ENCODE data around the gene BNC2.

The BNC2 gene

GRCh38 chr9:16387382-16387781 lies 483.1 kb downstream of the BNC2 start:
- no peak for DNase-seq

DNA sequence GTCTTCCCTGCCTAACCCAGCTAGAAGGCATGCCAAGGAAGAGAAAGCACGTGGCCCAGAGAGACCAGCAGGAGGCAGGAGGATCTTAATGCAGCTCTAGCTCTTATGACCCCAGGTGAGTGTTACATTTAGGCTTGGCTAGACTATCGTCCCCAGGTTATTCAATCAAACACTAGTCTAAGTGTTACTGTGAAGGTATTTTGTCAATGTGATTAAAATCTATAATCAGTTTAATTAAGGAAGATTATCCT lies 483.7 kb downstream of the BNC2 start:
- DNase-seq = no peak

- DNase-seq = no peak
Measured at GRCh38 chr9:16386007-16386826, 484.3 kb downstream of the BNC2 start.

DNA sequence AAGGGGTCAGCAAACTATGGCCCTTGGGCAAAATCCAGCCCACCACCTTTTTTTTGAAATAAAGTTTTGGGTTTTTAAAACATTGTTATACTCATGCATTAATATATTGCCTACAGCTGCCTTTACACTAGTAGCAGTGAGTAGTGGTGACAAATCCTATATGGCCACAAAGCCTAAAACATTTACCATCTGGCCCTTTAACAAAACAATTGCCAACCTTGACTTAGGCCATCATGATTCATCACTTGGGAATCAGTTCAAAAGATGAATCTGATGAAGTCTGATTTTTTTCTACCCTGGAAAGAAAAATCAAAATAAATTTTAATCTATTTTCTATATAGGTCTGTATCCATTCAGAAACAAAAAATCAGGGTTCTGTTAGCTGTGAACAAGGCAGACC lies 484.9 kb downstream of the BNC2 start:
- no peak for DNase-seq

DNA sequence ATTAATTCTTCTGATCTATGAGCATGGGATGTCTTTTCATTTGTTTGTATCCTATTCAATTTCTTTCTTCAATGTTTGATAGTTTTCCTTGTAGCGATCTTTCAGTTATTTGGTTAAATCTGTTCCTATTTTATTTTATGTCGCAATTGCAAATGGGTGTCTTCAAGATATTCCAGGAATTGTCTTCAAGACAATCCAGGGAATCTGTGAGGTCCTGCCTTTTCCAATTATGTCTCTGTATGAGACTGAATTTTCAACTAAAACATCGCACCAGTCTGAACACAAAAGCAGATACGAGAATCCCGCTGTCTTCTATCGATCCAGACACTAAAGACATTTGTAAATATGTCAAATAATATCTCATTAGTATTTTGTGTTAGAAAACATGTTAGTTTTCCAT lies 485.5 kb downstream of the BNC2 start:
- no peak for DNase-seq

GRCh38 chr9:16377311-16377710 lies 493.2 kb downstream of the BNC2 start:
- no peak for DNase-seq

GRCh38 chr9:16371306-16371705 lies 499.2 kb downstream of the BNC2 start:
- DNase-seq = no peak

GRCh38 chr9:16370647-16371046 lies 499.8 kb downstream of the BNC2 start:
- no peak for DNase-seq

GRCh38 chr9:16369427-16369826 lies 501.0 kb downstream of the BNC2 start:
- DNase-seq = no peak

DNA sequence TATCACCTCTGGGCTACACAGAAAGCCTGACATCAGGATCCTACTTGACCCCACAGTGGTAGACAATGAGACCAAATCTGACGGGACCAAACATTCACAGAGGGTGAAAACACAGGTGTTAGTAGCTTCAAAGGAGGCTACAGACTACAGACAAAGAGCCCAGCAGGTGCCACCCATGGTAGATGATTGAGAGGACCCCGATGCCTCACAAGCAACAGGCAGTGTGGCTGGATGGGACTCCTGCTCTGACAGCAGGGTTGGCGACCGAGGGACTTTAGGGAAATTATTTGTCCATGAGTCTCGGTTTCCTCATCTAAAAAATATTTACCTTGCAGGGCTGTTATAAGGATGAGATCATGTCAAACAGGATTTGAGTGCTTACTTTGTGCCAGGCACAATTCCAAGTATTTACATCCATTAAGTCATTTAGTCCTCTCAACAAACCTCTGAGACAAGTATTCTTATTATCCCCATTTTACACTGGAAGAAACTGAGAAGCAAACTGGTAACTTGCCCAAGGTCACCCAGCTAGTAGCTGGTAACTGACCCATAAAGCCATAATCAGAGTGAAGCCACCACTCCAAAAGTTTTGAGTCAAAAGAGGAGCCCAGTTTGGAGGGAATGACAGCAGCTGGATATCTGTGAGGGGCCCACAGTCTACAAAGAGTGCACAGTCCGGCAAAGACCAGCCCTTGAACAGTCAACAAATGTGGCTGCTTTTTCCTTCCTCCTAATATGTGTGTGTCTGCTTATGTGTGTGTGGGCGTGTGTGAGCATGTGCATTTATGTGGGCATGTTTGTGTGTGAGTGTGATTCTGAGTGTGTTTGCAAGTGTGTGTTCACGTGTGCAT lies 502.0 kb downstream of the BNC2 start:
- no peak for DNase-seq

GRCh38 chr9:16367605-16368231 lies 502.8 kb downstream of the BNC2 start:
- DNase-seq = no peak

GRCh38 chr9:16364347-16364746 lies 506.1 kb downstream of the BNC2 start:
- no peak for DNase-seq

GRCh38 chr9:16363916-16364315 lies 506.6 kb downstream of the BNC2 start:
- DNase-seq = no peak

DNA sequence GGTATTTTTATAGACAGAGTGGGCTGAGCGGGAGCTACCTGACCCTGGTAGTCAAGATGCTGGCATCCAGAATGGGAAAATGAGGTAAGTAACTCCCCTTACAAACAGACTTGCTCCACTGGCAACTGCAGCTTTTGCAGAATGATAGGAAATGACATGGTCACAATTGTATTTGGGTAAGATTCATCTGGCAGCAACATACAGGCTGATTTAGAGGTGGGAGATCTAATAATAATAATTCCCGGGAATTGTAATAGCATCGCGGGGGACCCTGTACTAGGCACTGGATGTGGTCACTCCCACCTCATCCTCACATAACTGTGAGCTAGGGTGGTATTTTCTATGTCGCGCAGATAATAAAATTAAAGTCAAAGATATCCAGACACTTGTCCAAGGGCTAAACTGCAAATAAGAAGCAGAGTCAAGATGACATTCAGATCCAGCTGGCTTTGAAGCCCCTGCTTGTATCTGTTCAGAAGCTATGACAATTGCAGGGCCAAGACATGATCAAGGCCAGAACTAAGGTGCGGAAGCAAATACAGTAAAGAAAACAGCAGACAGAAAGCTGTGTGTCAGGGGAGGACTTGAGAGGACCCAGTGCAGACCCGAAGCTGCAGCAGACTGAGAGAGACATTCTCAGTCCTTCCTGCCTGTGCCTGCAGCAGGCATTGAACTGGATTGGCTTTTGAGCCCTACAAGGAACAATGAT lies 507.2 kb downstream of the BNC2 start:
- DNase-seq = no peak

- DNase-seq = no peak
Measured at GRCh38 chr9:16361939-16362338, 508.5 kb downstream of the BNC2 start.

GRCh38 chr9:16361118-16361517 lies 509.4 kb downstream of the BNC2 start:
- no peak for DNase-seq

DNA sequence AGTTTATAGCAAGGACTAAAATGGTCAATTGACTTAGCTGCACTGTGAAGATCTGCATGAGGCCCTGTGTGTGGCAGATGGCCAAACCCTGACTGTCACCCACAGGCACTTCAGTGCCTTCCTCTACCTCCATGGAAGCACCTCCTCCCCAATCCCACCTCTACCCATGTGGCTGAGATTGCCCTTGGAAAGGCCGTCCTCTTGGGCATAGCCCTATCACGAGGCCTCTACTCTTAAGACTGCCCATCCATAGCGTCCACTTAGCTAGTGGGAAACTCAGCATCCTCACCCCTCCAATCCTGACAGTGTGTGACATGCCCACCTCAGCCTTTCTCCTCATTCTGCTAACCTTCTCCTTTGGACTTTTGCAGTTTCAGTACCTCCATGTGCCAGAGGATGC lies 510.2 kb downstream of the BNC2 start:
- DNase-seq = no peak

Data from activated gamma-delta T cell treated with Interleukin-2 at 50 U/mL for 16 hours (primary cell).